DOHH2 (cell line): Measurements from ENCODE around the gene SAMHD1.

ENCODE experiments used
- H3F3A ChIP-seq: fragments of 200-600 bp; sonication (generic), shearing (Covaris generic); 2 replicates; pipeline ENCODE4 v1.6.0; 2016; ENCODE audit warnings: antibody characterized with exemption, mild to moderate bottlenecking; ENCODE audit not compliant: control insufficient read depth, insufficient read depth
- H3K27ac ChIP-seq: fragments of 200-600 bp; sonication (generic); 2 replicates; pipeline ENCODE4 v1.5.1; 2014; ENCODE audit warnings: low read depth, mild to moderate bottlenecking, low read length, moderate library complexity
- H3K27me3 ChIP-seq: fragments of 200-600 bp; sonication (generic); 2 replicates; pipeline ENCODE4 v1.6.1; 2014; ENCODE audit warnings: mild to moderate bottlenecking, low read length, mixed read lengths; ENCODE audit not compliant: control insufficient read depth
- H3K36me3 ChIP-seq: fragments of 200-600 bp; sonication (generic); 2 replicates; pipeline ENCODE4 v1.6.1; 2014; ENCODE audit warnings: mild to moderate bottlenecking, low read length, moderate library complexity, mixed read lengths; ENCODE audit not compliant: control insufficient read depth
- H3K4me1 ChIP-seq: fragments of 200-600 bp; sonication (generic); 2 replicates; pipeline ENCODE4 v1.6.1; 2014; ENCODE audit warnings: mild to moderate bottlenecking, low read length, mixed read lengths; ENCODE audit not compliant: control insufficient read depth
- H3K4me2 ChIP-seq: fragments of 200-600 bp; sonication (generic); 2 replicates; pipeline ENCODE4 v1.6.0; 2014; ENCODE audit warnings: mild to moderate bottlenecking, low read length, moderate library complexity
- H3K4me3 ChIP-seq: fragments of 200-600 bp; sonication (generic); 2 replicates; pipeline ENCODE4 v1.5.1; 2014; ENCODE audit warnings: mild to moderate bottlenecking, low read length, mixed read lengths
- H3K79me2 ChIP-seq: fragments of 200-600 bp; sonication (generic); 2 replicates; pipeline ENCODE4 v1.6.1; 2014; ENCODE audit warnings: mild to moderate bottlenecking, low read length, mixed read lengths; ENCODE audit not compliant: control insufficient read depth
- H3K9me2 ChIP-seq: fragments of 200-600 bp; sonication (generic); replicated peaks from 2 replicates; pipeline ENCODE4 v1.6.1; 2014; ENCODE audit warnings: mild to moderate bottlenecking, low read length, mixed read lengths; ENCODE audit not compliant: control insufficient read depth
- H3K9me3 ChIP-seq: fragments of 200-600 bp; sonication (generic); 2 replicates; pipeline ENCODE4 v1.6.1; 2014; ENCODE audit warnings: antibody characterized with exemption, low read length, mixed read lengths; ENCODE audit not compliant: control insufficient read depth, insufficient read depth
- H4K20me1 ChIP-seq: fragments of 200-600 bp; sonication (generic); 2 replicates; pipeline ENCODE4 v1.6.0; 2014; ENCODE audit warnings: low read depth, mild to moderate bottlenecking, antibody characterized with exemption, low read length, moderate library complexity; ENCODE audit not compliant: control insufficient read depth, insufficient read depth
- EZH2phosphoT487 ChIP-seq: fragments of 200-600 bp; sonication (generic); IDR thresholded peaks from 2 replicates; pipeline ENCODE4 v1.6.1; 2017; ENCODE audit warnings: borderline replicate concordance, mild to moderate bottlenecking, antibody characterized with exemption, low read length, moderate library complexity, mixed read lengths
- TF ChIP-seq, protein P1 (sequence below): fragments of 200-600 bp; sonication (generic); IDR thresholded peaks from one replicate; pipeline ENCODE4 v1.5.1; 2014; ENCODE audit warnings: antibody characterized with exemption, mild to moderate bottlenecking, low read depth, low read length; ENCODE audit not compliant: poor library complexity, severe bottlenecking

The SAMHD1 gene

DNA sequence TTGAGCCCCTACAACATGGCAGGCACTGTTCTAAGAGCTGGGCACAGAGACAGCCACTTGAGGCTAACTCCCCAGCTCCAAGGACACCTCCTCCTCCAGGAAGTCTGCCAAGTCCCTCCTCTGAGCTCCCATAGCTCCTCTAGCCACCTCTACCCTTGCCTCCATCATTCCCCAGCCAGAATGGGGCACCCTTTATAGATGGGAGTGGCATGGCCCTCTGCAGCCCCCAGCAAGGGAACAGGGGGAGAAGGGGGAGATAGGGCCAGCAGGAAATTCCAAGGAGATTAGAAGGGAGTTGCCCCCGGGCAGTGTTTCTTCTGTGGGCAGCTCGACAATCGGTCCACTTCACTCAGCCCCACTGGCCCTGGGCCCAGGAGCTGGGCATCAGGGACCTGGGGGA lies 95.3 kb downstream of the SAMHD1 start:
- Histone ChIP-seq H3K27me3 (no peaks in the 10 kb centered on the region), H3K36me3 (no peaks in the 10 kb centered on the region), H3K79me2 (peaks cover 18% of the 10 kb centered on the region), H3F3A (peaks cover 5% of the 10 kb centered on the region), H3K27ac (no peak overlapping the region), H3K9me3 (no peaks in the 10 kb centered on the region), H3K4me2 (no peak overlapping the region), H3K4me1 (peaks cover 38% of the 10 kb centered on the region), H4K20me1 (no peaks in the 10 kb centered on the region), H3K4me3 (no peak overlapping the region), H3K9me2 (no peaks in the 10 kb centered on the region)
- TF ChIP-seq EZH2phosphoT487: no peak
- TF ChIP-seq, protein P1, sequence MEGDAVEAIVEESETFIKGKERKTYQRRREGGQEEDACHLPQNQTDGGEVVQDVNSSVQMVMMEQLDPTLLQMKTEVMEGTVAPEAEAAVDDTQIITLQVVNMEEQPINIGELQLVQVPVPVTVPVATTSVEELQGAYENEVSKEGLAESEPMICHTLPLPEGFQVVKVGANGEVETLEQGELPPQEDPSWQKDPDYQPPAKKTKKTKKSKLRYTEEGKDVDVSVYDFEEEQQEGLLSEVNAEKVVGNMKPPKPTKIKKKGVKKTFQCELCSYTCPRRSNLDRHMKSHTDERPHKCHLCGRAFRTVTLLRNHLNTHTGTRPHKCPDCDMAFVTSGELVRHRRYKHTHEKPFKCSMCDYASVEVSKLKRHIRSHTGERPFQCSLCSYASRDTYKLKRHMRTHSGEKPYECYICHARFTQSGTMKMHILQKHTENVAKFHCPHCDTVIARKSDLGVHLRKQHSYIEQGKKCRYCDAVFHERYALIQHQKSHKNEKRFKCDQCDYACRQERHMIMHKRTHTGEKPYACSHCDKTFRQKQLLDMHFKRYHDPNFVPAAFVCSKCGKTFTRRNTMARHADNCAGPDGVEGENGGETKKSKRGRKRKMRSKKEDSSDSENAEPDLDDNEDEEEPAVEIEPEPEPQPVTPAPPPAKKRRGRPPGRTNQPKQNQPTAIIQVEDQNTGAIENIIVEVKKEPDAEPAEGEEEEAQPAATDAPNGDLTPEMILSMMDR: no peak

DNA sequence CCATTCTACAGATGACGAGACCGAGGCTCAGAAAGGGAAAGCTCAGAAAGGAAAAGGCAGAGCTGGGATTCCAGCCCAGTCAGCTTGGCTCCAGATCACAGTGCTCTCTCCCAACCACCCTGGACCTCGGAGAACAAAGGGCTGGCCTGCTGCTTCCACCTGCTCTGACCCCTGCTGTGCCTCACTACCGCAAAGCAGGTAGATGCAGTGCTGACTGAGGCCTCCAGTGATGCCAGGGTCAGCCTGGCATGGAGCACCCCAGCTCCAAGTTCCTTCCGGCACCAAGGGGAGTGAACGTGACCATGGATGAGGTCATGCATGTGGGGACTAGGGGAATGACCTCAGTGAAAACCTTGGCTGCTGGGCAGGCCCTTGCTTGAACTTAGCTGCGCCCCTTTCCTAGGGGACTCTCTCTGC lies 96.3 kb downstream of the SAMHD1 start:
- Histone ChIP-seq H3F3A (peaks cover 10% of the 10 kb centered on the region), H3K36me3 (0 out of 2 replicates have a peak, but pooled peaks cover 3% of the 10 kb centered on the region), H3K27ac (no peak overlapping the region)

DNA sequence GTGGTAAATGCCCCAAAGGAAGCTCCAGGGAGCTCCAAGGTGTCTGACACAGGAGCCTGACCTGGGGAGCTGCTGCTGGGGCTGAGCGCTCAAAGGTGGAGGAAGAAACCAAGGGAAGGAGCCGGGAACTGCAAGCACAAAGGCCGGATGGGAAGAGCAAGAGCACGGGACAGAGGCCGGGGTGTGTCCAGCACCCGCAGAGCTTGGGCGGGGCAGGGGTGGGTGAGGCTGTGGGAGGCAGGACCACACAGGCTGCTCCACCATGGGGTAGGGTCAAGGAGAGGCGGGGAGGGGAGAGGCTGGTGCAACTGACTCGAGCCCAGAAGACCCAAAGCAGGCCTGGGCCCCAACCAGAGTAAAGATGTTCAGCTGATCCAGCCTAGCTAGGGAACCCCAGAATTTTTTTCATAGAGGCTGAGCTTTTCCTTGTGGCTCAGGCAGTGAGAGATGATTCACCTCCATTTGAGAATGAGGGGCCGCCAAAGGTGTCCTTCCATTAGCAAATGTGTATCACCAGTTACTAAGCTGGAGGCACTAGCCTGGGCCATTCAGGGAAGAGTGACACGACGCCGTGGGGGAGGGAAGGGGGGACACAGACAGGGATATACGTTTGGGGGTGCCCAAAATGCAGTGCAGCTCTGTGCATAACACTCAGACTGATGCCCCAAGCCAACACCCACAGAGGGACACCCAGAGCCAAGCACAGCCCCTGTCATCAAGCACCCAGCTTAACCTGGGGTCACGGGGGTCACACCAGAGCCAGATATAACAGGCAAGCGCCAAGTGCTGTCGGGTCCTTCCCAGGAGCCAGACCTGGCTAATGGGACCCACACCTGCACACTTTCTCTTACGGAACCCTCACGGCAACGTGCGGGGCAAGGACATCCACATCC lies 96.9 kb downstream of the SAMHD1 start:
- Histone ChIP-seq H3K4me2 (no peak overlapping the region), H3F3A (peaks cover 10% of the 10 kb centered on the region), H3K4me3 (no peak overlapping the region), H4K20me1 (no peaks in the 10 kb centered on the region), H3K79me2 (peaks cover 31% of the 10 kb centered on the region), H3K36me3 (0 out of 2 replicates have a peak, but pooled peaks cover 3% of the 10 kb centered on the region), H3K27ac (no peak overlapping the region), H3K4me1 (peaks cover 52% of the 10 kb centered on the region), H3K9me3 (peaks cover 4% of the 10 kb centered on the region), H3K9me2 (no peaks in the 10 kb centered on the region), H3K27me3 (no peaks in the 10 kb centered on the region)
- TF ChIP-seq, protein P1: no peak
- TF ChIP-seq EZH2phosphoT487: no peak

More for the DNA sequence above, 96.3 kb downstream of the SAMHD1 start:
- H3K4me3 ChIP-seq: no peak overlapping the region
- no peaks in the 10 kb centered on the region for H3K9me2 ChIP-seq
- H3K79me2 ChIP-seq: peaks cover 25% of the 10 kb centered on the region
- TF ChIP-seq EZH2phosphoT487: no peak
- TF ChIP-seq, protein P1: no peak
- H3K4me1 ChIP-seq: peaks cover 46% of the 10 kb centered on the region
- H3K27me3 ChIP-seq: no peaks in the 10 kb centered on the region
- no peak overlapping the region for H3K4me2 ChIP-seq
- no peaks in the 10 kb centered on the region for H4K20me1 ChIP-seq
- peaks cover 4% of the 10 kb centered on the region for H3K9me3 ChIP-seq
